HG02938 (cell line): ENCODE measurements around the gene TTC24.
"Not testable (repeated sequence)": the region's sequence is repeated elsewhere in the genome, so short reads cannot be mapped to it uniquely, and the experiment has no call there.

Experiments
- ATAC-seq: cut with Tn5 transposase; IDR thresholded peaks from one replicate; pipeline ENCODE4 v1.9.1; 2021; ENCODE audit warnings: mild to moderate bottlenecking, moderate library complexity; ENCODE audit not compliant: unreplicated experiment

Gene TTC24

DNA sequence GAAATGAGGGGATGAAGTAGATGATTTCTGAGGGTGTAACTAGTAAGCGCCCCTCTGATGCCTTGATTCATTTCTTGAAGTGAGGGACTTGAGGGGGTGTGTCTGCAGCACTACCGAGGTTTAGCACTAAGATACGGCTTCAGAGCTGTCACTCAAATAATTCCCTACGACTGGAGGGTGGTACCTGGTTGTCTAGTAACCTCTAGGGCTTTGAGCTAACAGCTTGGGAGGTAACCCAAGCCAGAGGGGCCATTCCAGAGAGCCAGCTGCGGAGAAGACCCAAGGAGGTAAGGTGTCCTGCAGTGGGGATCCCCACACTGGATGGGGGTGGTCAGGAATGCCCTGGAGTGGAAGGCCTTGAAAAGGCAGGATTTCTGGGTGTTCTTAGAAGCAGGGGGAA is at the start of gene TTC24:
Gene TTC24 (plus strand): TSS at position 252 of the 400 bp plus-strand sequence. CDS start 1,642 bp downstream, outside the sequence.
- ATAC-seq, result no peak

GRCh38 chr1:156530006-156530405 is 49.5 kb upstream of the TTC24 start:
- no peak for ATAC-seq

DNA sequence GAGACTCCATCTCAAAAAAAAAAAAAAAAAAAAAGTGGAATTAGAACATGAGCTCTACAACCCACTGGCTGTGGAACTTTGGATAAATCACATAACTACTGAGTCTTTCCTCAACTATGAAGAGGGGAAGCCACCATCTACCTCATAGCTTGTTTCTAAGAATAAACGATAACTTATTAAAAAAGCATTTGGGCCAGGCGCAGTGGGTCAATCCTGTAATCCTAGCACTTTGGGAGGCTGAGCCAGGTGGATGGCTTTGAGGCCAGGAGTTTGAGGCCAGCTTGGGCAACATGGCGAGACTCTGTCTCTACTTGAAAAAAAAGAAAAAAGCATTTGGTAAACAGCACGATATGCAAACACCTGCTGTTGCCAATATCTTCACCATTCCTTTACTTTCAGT is 47.1 kb upstream of the TTC24 start:
- no peak for ATAC-seq

DNA sequence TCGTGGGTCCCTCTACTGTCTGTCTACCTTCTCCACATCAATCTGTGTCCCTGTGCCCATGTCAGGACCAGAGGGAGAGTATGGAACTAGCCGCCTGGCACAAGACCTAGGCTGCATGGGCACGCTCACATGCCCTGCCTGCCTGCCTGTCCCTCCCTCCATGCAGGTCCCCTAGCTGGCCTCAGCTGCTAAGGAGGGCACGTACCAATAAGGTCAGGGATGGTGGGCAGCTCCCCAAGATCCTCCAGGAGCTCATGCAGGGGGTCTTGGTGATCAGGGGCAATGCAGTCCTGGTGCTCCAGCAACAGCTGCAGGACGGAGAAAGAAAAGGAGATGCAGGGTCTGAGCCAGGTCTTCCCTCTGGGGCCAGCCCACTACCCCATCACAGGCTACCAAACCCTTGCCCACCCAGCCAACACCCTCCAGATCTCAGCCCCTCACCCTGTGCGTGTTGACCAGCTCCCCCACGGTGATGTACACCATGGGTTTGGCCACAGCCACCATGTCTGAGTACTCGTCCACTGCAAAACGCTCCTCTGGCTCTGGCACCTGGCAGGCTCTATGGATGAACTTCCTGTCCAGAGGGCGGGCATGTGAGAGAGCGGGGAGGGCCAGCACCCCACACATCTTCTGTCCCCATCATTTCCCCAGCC is 45.8 kb upstream of the TTC24 start:
- no peak for ATAC-seq

GRCh38 chr1:156534424-156535060 is 45.0 kb upstream of the TTC24 start:
- no peak for ATAC-seq

GRCh38 chr1:156537027-156537426 is 42.5 kb upstream of the TTC24 start:
- no peak for ATAC-seq

GRCh38 chr1:156538711-156539440 is 40.6 kb upstream of the TTC24 start:
- ATAC-seq, result no peak

DNA sequence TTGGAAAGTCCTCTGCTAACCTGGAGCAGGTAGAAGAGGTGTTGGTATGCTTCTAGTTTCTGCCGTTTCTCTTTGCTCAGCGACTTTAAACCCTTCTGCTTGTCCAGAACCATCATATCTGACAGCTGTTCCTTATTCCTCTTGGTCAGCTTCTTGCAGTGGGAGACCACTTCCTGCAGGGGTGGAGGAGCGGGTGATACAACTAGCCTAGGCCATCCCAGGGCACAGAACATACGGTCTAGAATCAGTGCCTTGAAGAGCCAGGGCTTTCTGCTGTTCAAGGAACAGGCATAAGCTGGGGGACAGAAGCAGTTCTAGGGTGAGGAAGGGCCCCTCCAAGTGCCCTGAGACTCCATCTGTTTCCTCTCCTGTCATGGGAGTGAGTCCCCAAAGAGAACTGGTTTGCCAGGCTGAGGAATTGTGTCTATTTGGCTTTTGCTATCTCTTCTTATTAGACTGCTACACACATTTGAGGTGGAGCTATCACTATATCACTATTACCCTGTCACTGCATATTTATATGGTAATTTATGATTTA is 39.6 kb upstream of the TTC24 start:
- no peak for ATAC-seq

DNA sequence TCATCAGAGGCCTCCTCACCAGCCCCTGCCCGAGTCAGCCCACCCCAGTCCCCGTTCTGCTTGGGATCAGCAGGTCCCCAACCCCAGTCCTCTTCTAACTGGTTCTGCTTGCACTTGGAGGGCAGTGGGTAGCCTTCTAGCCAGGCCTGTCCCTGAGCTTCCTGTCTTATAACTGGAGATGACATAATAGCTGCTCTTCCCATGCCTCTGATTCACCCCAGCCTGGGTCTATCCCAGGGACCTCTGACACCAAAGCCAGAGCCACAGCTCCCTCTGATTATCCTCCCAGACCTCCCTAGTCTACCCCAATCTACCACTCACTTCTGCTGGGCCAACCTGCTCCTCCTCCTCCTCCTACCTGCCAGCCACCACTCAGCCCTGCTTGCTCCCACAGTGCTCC is 38.6 kb upstream of the TTC24 start:
- no peak for ATAC-seq

DNA sequence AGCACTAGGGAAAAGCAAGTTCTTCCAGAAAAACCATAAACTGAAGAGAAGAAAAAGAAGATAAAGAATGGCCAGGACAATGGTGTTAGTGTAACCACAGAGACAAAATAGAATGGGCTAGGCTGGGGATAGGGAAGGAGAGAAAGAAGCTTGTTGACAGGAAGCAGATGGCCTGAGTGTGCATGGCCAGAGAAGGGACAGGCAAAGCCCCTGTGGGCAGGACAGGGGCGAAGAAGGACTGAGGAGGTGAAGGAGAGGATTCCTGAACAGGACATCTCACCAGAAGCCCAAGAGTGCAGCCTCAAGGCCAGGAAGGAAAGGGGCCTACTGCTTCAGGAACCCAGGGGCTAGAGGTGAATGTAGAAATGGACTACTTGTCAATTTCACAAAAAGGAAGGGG is 36.5 kb upstream of the TTC24 start:
- ATAC-seq, result no peak

DNA sequence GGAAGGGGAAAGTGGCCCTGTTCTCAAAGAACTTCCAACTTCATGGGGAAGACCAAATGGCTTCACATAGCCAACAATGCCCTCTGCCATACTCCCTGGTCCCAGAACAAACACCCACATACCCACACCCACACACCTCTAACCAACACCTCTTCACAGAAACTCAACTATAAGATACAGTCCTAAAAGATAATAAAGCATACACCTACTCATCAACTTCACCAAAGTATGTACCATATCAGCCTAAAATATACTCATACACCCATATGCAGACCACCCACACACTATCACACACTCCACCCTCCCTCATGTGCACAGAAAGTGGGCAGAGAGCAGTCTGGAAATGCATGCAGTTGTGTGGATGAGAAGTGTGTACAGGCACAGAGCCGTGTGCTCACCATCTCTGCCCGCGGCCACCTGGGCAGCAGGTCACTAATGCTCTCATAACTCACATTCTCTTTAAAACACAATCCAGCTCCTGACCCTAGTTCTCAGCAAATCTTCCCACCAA is 34.9 kb upstream of the TTC24 start:
- ATAC-seq, result no peak

DNA sequence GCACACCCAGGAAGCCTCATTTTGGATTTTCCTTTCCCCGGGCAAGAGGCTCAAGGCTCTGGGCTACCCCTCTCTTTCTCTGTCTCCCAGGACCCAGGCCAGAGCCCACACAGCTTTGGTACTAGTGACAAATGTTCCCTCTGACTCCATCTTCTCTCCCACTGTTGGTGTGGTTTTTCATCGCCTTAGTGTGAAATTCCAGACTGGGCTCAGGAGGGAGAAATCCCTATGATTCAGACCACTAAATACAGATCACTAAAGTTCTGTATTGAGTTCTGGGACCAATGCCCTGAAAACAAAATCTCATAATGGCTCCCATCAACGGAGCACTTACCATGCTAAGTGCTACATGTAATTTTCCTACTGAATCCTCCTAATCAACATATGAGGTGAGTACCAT is 33.3 kb upstream of the TTC24 start:
- no peak for ATAC-seq

GRCh38 chr1:156547434-156547833 is 32.1 kb upstream of the TTC24 start:
- no peak for ATAC-seq

DNA sequence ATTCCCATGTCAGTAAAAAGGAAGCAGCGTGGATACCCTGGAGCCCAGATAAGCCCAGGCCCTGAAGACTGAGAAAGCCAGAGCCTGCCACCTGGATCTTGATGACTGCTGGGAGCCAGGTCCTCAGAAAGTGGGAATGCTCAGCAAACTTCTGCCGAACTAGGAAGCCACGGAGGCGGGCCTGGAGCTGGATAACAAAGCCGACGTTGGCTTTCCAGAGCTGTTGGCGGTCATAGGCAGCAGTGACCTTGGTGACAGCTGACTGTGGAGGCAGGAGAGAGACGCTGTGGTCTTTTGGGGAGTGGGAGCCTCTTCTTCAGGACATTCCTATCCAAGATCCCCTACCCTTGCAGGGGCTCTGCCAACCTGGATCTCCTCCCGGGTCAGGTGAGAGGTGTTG is 31.5 kb upstream of the TTC24 start:
- no peak for ATAC-seq

DNA sequence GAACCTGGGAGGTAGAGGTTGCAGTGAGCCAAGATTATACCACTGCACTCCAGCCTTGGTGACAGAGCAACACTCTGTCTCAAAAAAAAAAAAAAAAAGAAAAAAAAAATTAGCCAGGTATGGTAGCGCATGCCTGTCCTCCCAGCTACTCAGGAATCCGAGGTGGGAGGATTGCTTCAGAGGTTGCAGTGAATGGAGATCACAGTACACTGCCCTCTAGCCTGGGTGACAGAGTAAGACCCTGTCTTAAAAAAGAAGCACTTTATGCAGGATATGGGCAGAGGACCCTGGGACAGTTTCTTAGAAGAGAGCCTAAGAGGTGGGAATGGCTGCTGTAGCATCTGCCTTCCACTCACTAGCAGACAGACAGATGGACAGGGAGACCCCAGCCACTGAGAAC is 30.1 kb upstream of the TTC24 start:
- ATAC-seq, result no peak

- no peak for ATAC-seq
Observed at GRCh38 chr1:156549831-156550230, 29.7 kb upstream of the TTC24 start.

- ATAC-seq, result no peak
Observed at GRCh38 chr1:156550346-156550745, 29.2 kb upstream of the TTC24 start.

DNA sequence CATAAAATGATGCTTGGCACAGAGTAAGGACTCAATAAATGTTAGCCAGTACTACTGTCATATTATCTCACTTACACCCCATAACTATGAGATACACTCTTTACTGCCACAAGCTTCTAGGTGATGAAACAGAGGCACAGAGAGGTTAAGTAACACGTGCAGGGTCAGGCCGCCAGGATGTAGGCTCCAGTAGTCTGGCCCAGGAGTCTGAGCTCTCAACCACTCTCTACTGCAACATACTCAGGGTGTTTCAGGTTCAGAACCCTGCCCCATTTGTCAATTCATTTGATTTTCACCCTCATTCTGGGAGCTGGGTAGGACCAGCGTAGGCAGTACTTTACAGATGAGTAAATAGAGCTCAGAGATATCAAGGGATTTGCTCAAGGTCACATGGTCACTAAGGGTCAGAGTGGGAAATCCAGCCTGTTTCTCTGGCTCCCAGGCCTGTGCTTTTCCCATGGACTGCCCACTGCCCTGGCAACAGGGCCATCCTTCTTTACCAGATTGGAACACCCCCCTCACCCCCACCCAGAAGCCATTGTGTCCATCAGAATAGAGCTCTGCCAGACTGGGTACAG is 28.4 kb upstream of the TTC24 start:
- ATAC-seq, result no peak

DNA sequence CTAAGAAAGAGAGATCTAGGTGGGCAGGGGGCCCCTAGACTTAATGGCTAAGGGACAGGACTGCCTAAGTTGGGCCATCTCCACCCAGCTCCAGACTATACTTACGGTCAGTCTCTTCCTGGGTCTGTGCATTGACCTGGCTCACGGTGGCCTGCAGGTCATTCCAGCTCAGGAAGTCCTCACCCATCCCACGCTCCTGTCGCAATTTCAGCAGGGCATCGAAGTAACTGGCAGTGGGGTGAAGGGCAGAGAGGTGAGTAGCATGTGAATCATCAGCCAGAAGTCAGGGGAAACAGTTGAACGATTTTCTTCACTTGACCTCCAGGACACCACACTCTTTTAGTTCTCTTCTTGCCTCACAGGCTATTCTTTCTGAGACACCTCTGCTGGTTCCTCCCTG is 27.7 kb upstream of the TTC24 start:
- no peak for ATAC-seq

- no peak for ATAC-seq
Observed at GRCh38 chr1:156552518-156552917, 27.0 kb upstream of the TTC24 start.

GRCh38 chr1:156552937-156553336 is 26.6 kb upstream of the TTC24 start:
- ATAC-seq, result not testable (repeated sequence)
